Activated CD4-positive, alpha-beta T cell treated with anti-CD3 and anti-CD28 coated beads, Interleukin-2, amount 10 ng/mL, durations not matched to agents 7 days and 5 days (primary cell): ENCODE data around the gene DUSP6. TPM values are rescaled to one million over a fixed set of nuclear protein-coding genes. Genes with fewer than 3 reads are reported as not detected.
A peak's percentile ranks its signal among the peaks of the same experiment; 100 is the strongest.

Experiments
- CTCF ChIA-PET: fragments of 350-600 bp; sonication (Branson Sonifier 250); formaldehyde crosslinking; loops from one replicate; lab custom pipeline; 2021; ENCODE audit warnings: antibody characterized with exemption; lab: Charles Lee
- POLR2A ChIA-PET: fragments of 350-600 bp; sonication (Branson Sonifier 250); formaldehyde crosslinking; loops from one replicate; lab custom pipeline; 2021; ENCODE audit warnings: antibody characterized with exemption; lab: Charles Lee
- DNase-seq: peaks from one replicate; pipeline ENCODE4 v3.0.0-alpha.2; 2020
- H3K27ac Mint-ChIP-seq: one replicate; pipeline ENCODE4 v1.8.0; 2021; ENCODE audit warnings: mild to moderate bottlenecking, moderate library complexity, mixed read lengths
- H3K27me3 Mint-ChIP-seq: one replicate; pipeline ENCODE4 v1.8.0; 2021; ENCODE audit warnings: mixed read lengths
- H3K36me3 Mint-ChIP-seq: one replicate; pipeline ENCODE4 v1.8.0; 2021; ENCODE audit warnings: low read depth, mixed read lengths
- H3K4me1 Mint-ChIP-seq: one replicate; pipeline ENCODE4 v1.8.0; 2021; ENCODE audit warnings: mixed read lengths
- H3K4me3 Mint-ChIP-seq: one replicate; pipeline ENCODE4 v1.8.0; 2021; ENCODE audit warnings: mild to moderate bottlenecking, moderate library complexity, mixed read lengths
- H3K9me3 Mint-ChIP-seq: one replicate; pipeline ENCODE4 v1.8.0; 2021; ENCODE audit warnings: mixed read lengths
- total RNA-seq, 2 experiments: library from RNA; stranded (reverse); gene quantifications; one replicate each; pipeline ENCODE4 v1.2.3, GENCODE V29; 2021

Gene DUSP6
- total RNA-seq, 2 experiments from 2014 or later = 48.2 to 48.5 TPM

DNA sequence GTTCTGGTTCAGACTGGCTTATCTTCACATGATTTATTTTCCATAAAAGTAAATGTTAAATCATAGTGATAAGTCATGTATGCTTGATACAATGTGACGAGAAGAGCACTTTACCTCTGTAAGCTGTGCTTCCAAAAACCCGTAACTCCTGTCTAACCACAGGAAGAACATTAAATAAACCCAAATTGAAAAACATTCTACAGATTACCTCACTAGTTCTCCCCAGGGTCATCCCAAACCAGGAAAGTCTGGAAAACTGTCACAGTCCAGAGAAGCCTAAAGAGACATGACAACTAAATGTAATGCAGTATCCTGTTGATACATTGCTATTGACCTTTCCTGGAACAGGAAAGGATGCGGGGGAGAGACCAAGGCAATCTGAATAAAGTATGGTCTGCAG is 32.5 kb upstream of the DUSP6 start:
- no peaks in the 10 kb centered on the region for H3K27me3 Mint-ChIP-seq
- DNase-seq = no peak
- ChIA-PET CTCF (interaction anchor here (1.6 kb wide), 1 partner anchor 9 kb away, joined by 5 read pairs; no protein-coding TSS in a partner anchor), POLR2A (no interaction called here)
- no peaks in the 10 kb centered on the region for H3K36me3 Mint-ChIP-seq
- peaks cover 1% of the 10 kb centered on the region for H3K9me3 Mint-ChIP-seq
- H3K27ac Mint-ChIP-seq = no peak overlapping the region
- H3K4me3 Mint-ChIP-seq = no peak overlapping the region
- peaks cover 22% of the 10 kb centered on the region for H3K4me1 Mint-ChIP-seq

GRCh38 chr12:89384050-89384758 is 31.9 kb upstream of the DUSP6 start:
- Mint-ChIP-seq H3K27ac (no peak overlapping the region), H3K36me3 (no peaks in the 10 kb centered on the region), H3K4me3 (no peak overlapping the region), H3K4me1 (peaks cover 19% of the 10 kb centered on the region), H3K27me3 (no peaks in the 10 kb centered on the region), H3K9me3 (peaks cover 1% of the 10 kb centered on the region)
- ChIA-PET POLR2A (no interaction called here), CTCF (interaction anchor here (1.6 kb wide), 1 partner anchor 9 kb away, joined by 5 read pairs; no protein-coding TSS in a partner anchor)
- DNase-seq = no peak

GRCh38 chr12:89383235-89384049 is 31.1 kb upstream of the DUSP6 start:
- no peaks in the 10 kb centered on the region for H3K27me3 Mint-ChIP-seq
- ChIA-PET CTCF (interaction anchor here (1.0 to 1.8 kb wide), 3 partner anchors 14 to 77 kb away, joined by 3 to 5 read pairs (median 3); no protein-coding TSS in a partner anchor), POLR2A (no interaction called here)
- peaks cover 24% of the 10 kb centered on the region for H3K4me1 Mint-ChIP-seq
- H3K9me3 Mint-ChIP-seq = peaks cover 1% of the 10 kb centered on the region
- no peak overlapping the region for H3K27ac Mint-ChIP-seq
- no peak overlapping the region for H3K4me3 Mint-ChIP-seq
- H3K36me3 Mint-ChIP-seq = no peaks in the 10 kb centered on the region
- no peak for DNase-seq

- CTCF ChIA-PET = interaction anchor here (1.0 to 1.8 kb wide), 4 partner anchors 11 to 78 kb away, joined by 3 to 5 read pairs (median 4); no protein-coding TSS in a partner anchor
- H3K4me1 Mint-ChIP-seq = peaks cover 28% of the 10 kb centered on the region
- H3K27me3 Mint-ChIP-seq = no peaks in the 10 kb centered on the region
- H3K4me3 Mint-ChIP-seq = no peak overlapping the region
- peaks cover 4% of the 10 kb centered on the region for H3K36me3 Mint-ChIP-seq
- no peak for DNase-seq
- POLR2A ChIA-PET = no interaction called here
- H3K9me3 Mint-ChIP-seq = peaks cover 1% of the 10 kb centered on the region
- H3K27ac Mint-ChIP-seq = no peak overlapping the region
Observed at GRCh38 chr12:89382328-89382727, 30.0 kb upstream of the DUSP6 start.

- peaks cover 10% of the 10 kb centered on the region for H3K36me3 Mint-ChIP-seq
- no peak overlapping the region for H3K4me3 Mint-ChIP-seq
- no peak overlapping the region for H3K27ac Mint-ChIP-seq
- peaks cover 47% of the 10 kb centered on the region for H3K4me1 Mint-ChIP-seq
- ChIA-PET CTCF (interaction anchor here (1.1 to 1.5 kb wide), 3 partner anchors 17 to 48 kb away, joined by 3 to 5 read pairs (median 3); no protein-coding TSS in a partner anchor), POLR2A (no interaction called here)
- H3K9me3 Mint-ChIP-seq = peaks cover 1% of the 10 kb centered on the region
- no peaks in the 10 kb centered on the region for H3K27me3 Mint-ChIP-seq
- DNase-seq = no peak
Observed at GRCh38 chr12:89379839-89380467, 27.7 kb upstream of the DUSP6 start.

- Mint-ChIP-seq H3K4me1 (peaks cover 40% of the 10 kb centered on the region), H3K36me3 (peaks cover 10% of the 10 kb centered on the region), H3K27me3 (no peaks in the 10 kb centered on the region), H3K4me3 (no peak overlapping the region), H3K27ac (no peak overlapping the region), H3K9me3 (peaks cover 1% of the 10 kb centered on the region)
- DNase-seq = no peak
- CTCF ChIA-PET = interaction anchor here (1.0 to 1.5 kb wide), 4 partner anchors 10 to 49 kb away, joined by 3 to 5 read pairs (median 4); no protein-coding TSS in a partner anchor
- POLR2A ChIA-PET = no interaction called here
Observed at GRCh38 chr12:89379148-89379838, 27.0 kb upstream of the DUSP6 start.

DNA sequence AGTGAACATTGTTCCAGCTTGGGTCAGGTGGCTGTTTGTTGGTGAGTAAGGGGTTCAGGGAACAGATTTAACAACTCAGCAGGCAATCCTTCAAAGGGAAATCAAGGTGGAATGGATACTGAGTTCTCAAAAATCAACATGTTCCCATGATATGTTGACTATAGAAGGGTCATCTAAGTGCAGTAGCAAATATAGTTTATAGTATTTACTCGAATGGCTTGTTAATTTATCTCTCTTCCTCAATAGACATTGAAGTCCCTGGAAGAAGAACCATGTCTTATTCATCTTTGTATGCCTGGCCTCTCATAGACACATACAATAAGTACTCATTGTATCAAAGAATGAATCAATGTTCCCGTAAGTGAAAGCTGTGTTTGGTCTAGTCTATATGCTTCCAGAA is 24.5 kb upstream of the DUSP6 start:
- peaks cover 1% of the 10 kb centered on the region for H3K9me3 Mint-ChIP-seq
- H3K4me3 Mint-ChIP-seq = no peak overlapping the region
- DNase-seq = no peak
- POLR2A ChIA-PET = no interaction called here
- H3K36me3 Mint-ChIP-seq = peaks cover 13% of the 10 kb centered on the region
- H3K27ac Mint-ChIP-seq = no peak overlapping the region
- H3K4me1 Mint-ChIP-seq = peaks cover 34% of the 10 kb centered on the region
- no peaks in the 10 kb centered on the region for H3K27me3 Mint-ChIP-seq
- CTCF ChIA-PET = no interaction called here

- no peak overlapping the region for H3K4me3 Mint-ChIP-seq
- CTCF ChIA-PET = interaction anchor here (1.6 kb wide), 1 partner anchor 9 kb away, joined by 5 read pairs; no protein-coding TSS in a partner anchor
- H3K4me1 Mint-ChIP-seq = peaks cover 35% of the 10 kb centered on the region
- H3K9me3 Mint-ChIP-seq = peaks cover 1% of the 10 kb centered on the region
- no peak for DNase-seq
- no peaks in the 10 kb centered on the region for H3K27me3 Mint-ChIP-seq
- peak overlapping the region; percentile 57 for H3K27ac Mint-ChIP-seq
- POLR2A ChIA-PET = no interaction called here
- peaks cover 13% of the 10 kb centered on the region for H3K36me3 Mint-ChIP-seq
Observed at GRCh38 chr12:89376202-89376529, 23.9 kb upstream of the DUSP6 start.

- no peaks in the 10 kb centered on the region for H3K9me3 Mint-ChIP-seq
- H3K4me1 Mint-ChIP-seq = peaks cover 42% of the 10 kb centered on the region
- peaks cover 13% of the 10 kb centered on the region for H3K36me3 Mint-ChIP-seq
- ChIA-PET POLR2A (interaction anchor here (0.5 kb wide), 1 partner anchor 177 kb away, joined by 3 read pairs; no protein-coding TSS in a partner anchor), CTCF (interaction anchor here (0.6 kb wide), 2 partner anchors 23 to 159 kb away, joined by 3 read pairs; no protein-coding TSS in a partner anchor)
- no peaks in the 10 kb centered on the region for H3K27me3 Mint-ChIP-seq
- DNase-seq = no peak
- no peak overlapping the region for H3K27ac Mint-ChIP-seq
- no peak overlapping the region for H3K4me3 Mint-ChIP-seq
Observed at GRCh38 chr12:89373763-89374572, 21.7 kb upstream of the DUSP6 start.

- H3K4me3 Mint-ChIP-seq = no peak overlapping the region
- peaks cover 11% of the 10 kb centered on the region for H3K36me3 Mint-ChIP-seq
- H3K27ac Mint-ChIP-seq = no peak overlapping the region
- no peak for DNase-seq
- ChIA-PET CTCF (interaction anchor here (1.3 kb wide), 1 partner anchor 10 kb away, joined by 3 read pairs; no protein-coding TSS in a partner anchor), POLR2A (no interaction called here)
- no peaks in the 10 kb centered on the region for H3K27me3 Mint-ChIP-seq
- no peaks in the 10 kb centered on the region for H3K9me3 Mint-ChIP-seq
- peaks cover 35% of the 10 kb centered on the region for H3K4me1 Mint-ChIP-seq
Observed at GRCh38 chr12:89372584-89373370, 20.5 kb upstream of the DUSP6 start.

GRCh38 chr12:89370850-89371249 is 18.5 kb upstream of the DUSP6 start:
- DNase-seq = no peak
- CTCF ChIA-PET = interaction anchor here (0.8 to 1.9 kb wide), 2 partner anchors 12 to 320 kb away, joined by 3 to 7 read pairs; no protein-coding TSS in a partner anchor

More at GRCh38 chr12:89370850-89371249, 18.5 kb upstream of the DUSP6 start:
- peaks cover 2% of the 10 kb centered on the region for H3K27me3 Mint-ChIP-seq
- H3K36me3 Mint-ChIP-seq = peaks cover 7% of the 10 kb centered on the region
- H3K4me1 Mint-ChIP-seq = peaks cover 20% of the 10 kb centered on the region
- H3K4me3 Mint-ChIP-seq = no peak overlapping the region
- no peak overlapping the region for H3K27ac Mint-ChIP-seq
- POLR2A ChIA-PET = no interaction called here
- no peaks in the 10 kb centered on the region for H3K9me3 Mint-ChIP-seq
